Measurements from ENCODE around the gene SCGB1A1.
"Not testable (repeated sequence)": the region's sequence is repeated elsewhere in the genome, so short reads cannot be mapped to it uniquely, and the experiment has no call there.

SCGB1A1 gene

GRCh38 chr11:62445314-62445740 lies 26.5 kb downstream of the SCGB1A1 start:
- H3K27ac ChIP-seq (ENCODE audit: low read depth, low read length) = no peak overlapping the region
- no peaks in the 10 kb centered on the region for H3K27me3 ChIP-seq (ENCODE audit: low read length)
- H3K4me2 ChIP-seq (ENCODE audit: low read depth, low read length, poor library complexity, severe bottlenecking) = no peak overlapping the region
- H3F3A ChIP-seq (ENCODE audit: insufficient read depth) = no peaks in the 10 kb centered on the region
- no peaks in the 10 kb centered on the region for H4K20me1 ChIP-seq (ENCODE audit: low read depth, low read length)
- no peak overlapping the region for H3K9ac ChIP-seq (ENCODE audit: low read length)
- H3K4me3 ChIP-seq (ENCODE audit: insufficient read depth, low read length, poor library complexity, severe bottlenecking) = no peak overlapping the region
- H3K36me3 ChIP-seq (ENCODE audit: low read length) = no peaks in the 10 kb centered on the region
- no peaks in the 10 kb centered on the region for H3K79me2 ChIP-seq (ENCODE audit: insufficient read depth, low read length)
- no peaks in the 10 kb centered on the region for H3K9me2 ChIP-seq (replicated peaks; ENCODE audit: insufficient read depth, low read length)
- H3K9me3 ChIP-seq (ENCODE audit: insufficient read depth, low read length) = no peaks in the 10 kb centered on the region
- no peak overlapping the region for H2AFZ ChIP-seq (ENCODE audit: low read depth, low read length, severe bottlenecking)
- TF ChIP-seq EZH2phosphoT487 (conservative IDR thresholded peaks at IDR 0.05; ENCODE audit: low read length) = no peak
- TF ChIP-seq, protein P1, sequence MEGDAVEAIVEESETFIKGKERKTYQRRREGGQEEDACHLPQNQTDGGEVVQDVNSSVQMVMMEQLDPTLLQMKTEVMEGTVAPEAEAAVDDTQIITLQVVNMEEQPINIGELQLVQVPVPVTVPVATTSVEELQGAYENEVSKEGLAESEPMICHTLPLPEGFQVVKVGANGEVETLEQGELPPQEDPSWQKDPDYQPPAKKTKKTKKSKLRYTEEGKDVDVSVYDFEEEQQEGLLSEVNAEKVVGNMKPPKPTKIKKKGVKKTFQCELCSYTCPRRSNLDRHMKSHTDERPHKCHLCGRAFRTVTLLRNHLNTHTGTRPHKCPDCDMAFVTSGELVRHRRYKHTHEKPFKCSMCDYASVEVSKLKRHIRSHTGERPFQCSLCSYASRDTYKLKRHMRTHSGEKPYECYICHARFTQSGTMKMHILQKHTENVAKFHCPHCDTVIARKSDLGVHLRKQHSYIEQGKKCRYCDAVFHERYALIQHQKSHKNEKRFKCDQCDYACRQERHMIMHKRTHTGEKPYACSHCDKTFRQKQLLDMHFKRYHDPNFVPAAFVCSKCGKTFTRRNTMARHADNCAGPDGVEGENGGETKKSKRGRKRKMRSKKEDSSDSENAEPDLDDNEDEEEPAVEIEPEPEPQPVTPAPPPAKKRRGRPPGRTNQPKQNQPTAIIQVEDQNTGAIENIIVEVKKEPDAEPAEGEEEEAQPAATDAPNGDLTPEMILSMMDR (IDR thresholded peaks at IDR 0.05; ENCODE audit: insufficient read depth, low read length, poor library complexity, severe bottlenecking) = no peak

GRCh38 chr11:62446091-62446490 lies 27.3 kb downstream of the SCGB1A1 start:
- no peak for TF ChIP-seq EZH2phosphoT487 (conservative IDR thresholded peaks at IDR 0.05; ENCODE audit: low read length)
- TF ChIP-seq, protein P1 (IDR thresholded peaks at IDR 0.05; ENCODE audit: insufficient read depth, low read length, poor library complexity, severe bottlenecking) = no peak
- Histone ChIP-seq H3K36me3 (ENCODE audit: low read length) (no peaks in the 10 kb centered on the region), H3K9me2 (replicated peaks; ENCODE audit: insufficient read depth, low read length) (no peaks in the 10 kb centered on the region), H3K9ac (ENCODE audit: low read length) (no peak overlapping the region), H3K79me2 (ENCODE audit: insufficient read depth, low read length) (no peaks in the 10 kb centered on the region), H3K4me3 (ENCODE audit: insufficient read depth, low read length, poor library complexity, severe bottlenecking) (no peak overlapping the region), H3K27ac (ENCODE audit: low read depth, low read length) (no peak overlapping the region), H3F3A (ENCODE audit: insufficient read depth) (no peaks in the 10 kb centered on the region), H3K27me3 (ENCODE audit: low read length) (no peaks in the 10 kb centered on the region), H4K20me1 (ENCODE audit: low read depth, low read length) (no peaks in the 10 kb centered on the region), H2AFZ (ENCODE audit: low read depth, low read length, severe bottlenecking) (no peak overlapping the region), H3K4me2 (ENCODE audit: low read depth, low read length, poor library complexity, severe bottlenecking) (no peak overlapping the region), H3K9me3 (ENCODE audit: insufficient read depth, low read length) (no peaks in the 10 kb centered on the region)

- Histone ChIP-seq H3K36me3 (ENCODE audit: low read length) (no peaks in the 10 kb centered on the region), H3K9me3 (ENCODE audit: insufficient read depth, low read length) (no peaks in the 10 kb centered on the region), H3K4me2 (ENCODE audit: low read depth, low read length, poor library complexity, severe bottlenecking) (no peak overlapping the region), H3K9me2 (replicated peaks; ENCODE audit: insufficient read depth, low read length) (no peaks in the 10 kb centered on the region), H4K20me1 (ENCODE audit: low read depth, low read length) (no peaks in the 10 kb centered on the region), H3K27me3 (ENCODE audit: low read length) (no peaks in the 10 kb centered on the region), H3K27ac (ENCODE audit: low read depth, low read length) (no peak overlapping the region), H3F3A (ENCODE audit: insufficient read depth) (no peaks in the 10 kb centered on the region), H3K79me2 (ENCODE audit: insufficient read depth, low read length) (no peaks in the 10 kb centered on the region), H2AFZ (ENCODE audit: low read depth, low read length, severe bottlenecking) (no peak overlapping the region), H3K4me3 (ENCODE audit: insufficient read depth, low read length, poor library complexity, severe bottlenecking) (no peak overlapping the region), H3K9ac (ENCODE audit: low read length) (no peak overlapping the region)
- TF ChIP-seq EZH2phosphoT487 (conservative IDR thresholded peaks at IDR 0.05; ENCODE audit: low read length) = no peak
- TF ChIP-seq, protein P1 (IDR thresholded peaks at IDR 0.05; ENCODE audit: insufficient read depth, low read length, poor library complexity, severe bottlenecking) = no peak
Measured at GRCh38 chr11:62449451-62449851, 30.6 kb downstream of the SCGB1A1 start.

- not testable (repeated sequence) for H3K9ac ChIP-seq (ENCODE audit: low read length); H3K9me3 ChIP-seq (ENCODE audit: insufficient read depth, low read length); H3K79me2 ChIP-seq (ENCODE audit: insufficient read depth, low read length); H3F3A ChIP-seq (ENCODE audit: insufficient read depth); H3K4me3 ChIP-seq (ENCODE audit: insufficient read depth, low read length, poor library complexity, severe bottlenecking); H3K36me3 ChIP-seq (ENCODE audit: low read length); H3K4me2 ChIP-seq (ENCODE audit: low read depth, low read length, poor library complexity, severe bottlenecking); H2AFZ ChIP-seq (ENCODE audit: low read depth, low read length, severe bottlenecking); H4K20me1 ChIP-seq (ENCODE audit: low read depth, low read length); H3K27me3 ChIP-seq (ENCODE audit: low read length); H3K9me2 ChIP-seq (replicated peaks; ENCODE audit: insufficient read depth, low read length); H3K27ac ChIP-seq (ENCODE audit: low read depth, low read length)
Measured at GRCh38 chr11:62449912-62450311, 31.1 kb downstream of the SCGB1A1 start.
